K562 (cell line): Measurements from ENCODE around the gene SP6. TPM values are rescaled to one million over a fixed set of nuclear protein-coding genes. Genes with fewer than 3 reads are reported as not detected.

Experiments
- ARID1B ChIP-seq: fragments of 450-650 bp; IDR thresholded peaks from 2 replicates; pipeline ENCODE4 v1.6.1; 2016; ENCODE audit warnings: antibody characterized with exemption, mild to moderate bottlenecking, inconsistent platforms
- CBFA2T3 ChIP-seq: fragments of 450-650 bp; IDR thresholded peaks from 2 replicates; pipeline ENCODE4 v1.6.1; 2017
- CC2D1A ChIP-seq: fragments of 450-650 bp; IDR thresholded peaks from 2 replicates; pipeline ENCODE4 v1.6.1; 2017; ENCODE audit warnings: mild to moderate bottlenecking
- CREB5 ChIP-seq: fragments of 250-450 bp; sonication (Bioruptor Pico); IDR thresholded peaks from 2 replicates; pipeline ENCODE4 v1.5.0; 2020; ENCODE audit warnings: mild to moderate bottlenecking
- EP300 ChIP-seq: IDR thresholded peaks from 2 replicates; pipeline ENCODE4 v1.6.1; 2012; ENCODE audit warnings: low read length, improper control_type of control experiment
- ESRRB ChIP-seq: fragments of 250-450 bp; sonication (Bioruptor Pico); IDR thresholded peaks from 2 replicates; pipeline ENCODE4 v1.5.0; 2020; ENCODE audit warnings: mild to moderate bottlenecking, moderate library complexity, borderline replicate concordance
- ETV1 ChIP-seq: fragments of 450-650 bp; conservative IDR thresholded peaks from 2 replicates; pipeline ENCODE4 v1.6.1; 2016; ENCODE audit warnings: missing genetic modification characterization, control low read depth, low read depth, missing compliant biosample characterization
- ETV6 ChIP-seq, 3 experiments: fragments of 150-350 bp in 1 of 3; sonication (generic) in 1 of 3; formaldehyde crosslinking in 1 of 3; IDR thresholded peaks; 2 replicates each; pipeline versions ENCODE4 v1.6.1 to v1.8.0; 2014 to 2022; ENCODE audit warnings: borderline replicate concordance in 2 of 3, low read depth in 2 of 3, antibody characterized with exemption in 1 of 3, low read length in 1 of 3, mild to moderate bottlenecking in 1 of 3, missing genetic modification reagents in 1 of 3
- FOXJ3 ChIP-seq: sonication (generic); formaldehyde crosslinking; IDR thresholded peaks from 2 replicates; pipeline ENCODE4 v1.4.0; 2020; ENCODE audit warnings: mild to moderate bottlenecking, missing genetic modification reagents
- KDM1A ChIP-seq, 2 experiments: fragments of 450-650 bp; IDR thresholded peaks; 2 replicates each; pipeline ENCODE4 v1.6.1; 2016; ENCODE audit warnings: mild to moderate bottlenecking in 2 of 2
- NFE2L1 ChIP-seq: fragments of 450-650 bp; IDR thresholded peaks from 2 replicates; pipeline ENCODE4 v1.6.1; 2016; ENCODE audit warnings: missing genetic modification characterization, low read depth, mild to moderate bottlenecking, missing compliant biosample characterization, moderate library complexity, borderline replicate concordance
- PHF21A ChIP-seq: fragments of 450-650 bp; IDR thresholded peaks from 2 replicates; pipeline ENCODE4 v1.6.1; 2017; ENCODE audit warnings: low read depth, borderline replicate concordance
- RFX5 ChIP-seq: IDR thresholded peaks from 2 replicates; pipeline ENCODE4 v1.6.1; 2011; ENCODE audit warnings: low read depth, mild to moderate bottlenecking, improper control_type of control experiment, low read length
- SETDB1 ChIP-seq: IDR thresholded peaks from one replicate; pipeline ENCODE4 v1.6.1; 2012; ENCODE audit warnings: low read length, control low read depth, inconsistent platforms
- STAT5B ChIP-seq: fragments of 250-450 bp; sonication (Bioruptor Pico); IDR thresholded peaks from 2 replicates; pipeline ENCODE4 v1.8.0; 2021; ENCODE audit warnings: mild to moderate bottlenecking, inconsistent platforms
- TAF7 ChIP-seq: fragments of 450-650 bp; IDR thresholded peaks from 2 replicates; pipeline ENCODE4 v1.6.1; 2016; ENCODE audit warnings: missing genetic modification characterization, missing compliant biosample characterization
- TFAP4 ChIP-seq: sonication (generic); formaldehyde crosslinking; IDR thresholded peaks from 2 replicates; pipeline ENCODE4 v1.8.0; 2022; ENCODE audit warnings: missing genetic modification reagents, mild to moderate bottlenecking, moderate library complexity, borderline replicate concordance
- TRIM25 ChIP-seq: fragments of 450-650 bp; IDR thresholded peaks from 2 replicates; pipeline ENCODE4 v1.7.0; 2016; ENCODE audit warnings: borderline replicate concordance
- USF1 ChIP-seq: sonication (generic); formaldehyde crosslinking; IDR thresholded peaks from 2 replicates; pipeline ENCODE4 v1.9.0; 2022; ENCODE audit warnings: mild to moderate bottlenecking, missing genetic modification reagents
- ZKSCAN1 ChIP-seq: fragments of 150-350 bp; IDR thresholded peaks from 2 replicates; pipeline ENCODE4 v1.6.1; 2016; ENCODE audit warnings: low read depth, low read length
- ZNF146 ChIP-seq: IDR thresholded peaks from one replicate; pipeline ENCODE4 v1.6.1; 2018; ENCODE audit warnings: missing compliant biosample characterization; ENCODE audit not compliant: unreplicated experiment
- ZNF224 ChIP-seq: sonication (generic); formaldehyde crosslinking; IDR thresholded peaks from 2 replicates; pipeline ENCODE4 v1.8.0; 2022; ENCODE audit warnings: mild to moderate bottlenecking, missing genetic modification reagents
- ZNF551 ChIP-seq: fragments of 250-450 bp; sonication (Bioruptor Pico); IDR thresholded peaks from 2 replicates; pipeline ENCODE4 v1.5.0; 2021; ENCODE audit warnings: mild to moderate bottlenecking, moderate library complexity
- ZNF764 ChIP-seq: fragments of 250-450 bp; sonication (Bioruptor Pico); IDR thresholded peaks from 2 replicates; pipeline ENCODE4 v1.4.0; 2020; ENCODE audit warnings: low read depth, mild to moderate bottlenecking, moderate library complexity
- ZNF79 ChIP-seq: fragments of 250-450 bp; sonication (Bioruptor Pico); IDR thresholded peaks from 2 replicates; pipeline ENCODE4 v1.4.0; 2020; ENCODE audit warnings: low read depth, mild to moderate bottlenecking, moderate library complexity
- polyA plus RNA-seq, 8 experiments: library from polyadenylated mRNA; depleted of rRNA in 4 of 8; stranded (reverse) in 5 of 8; unstranded in 3 of 8; fragments of >200 nt; fragmentation: Nextera tagmentation in 2 of 8; fragmentation: Illumina TruSeq in 1 of 8; extraction: Ambion mirVana in 2 of 8; extraction: Trizol in 1 of 8; gene quantifications; 2 replicates each; pipeline versions ENCODE4 v1.2.1 to v1.2.3, GENCODE V29; 2011 to 2014; ENCODE audit warnings: inconsistent platforms in 1 of 8, missing spikeins in 1 of 8
- total RNA-seq, 7 experiments: library from RNA; depleted of rRNA in 6 of 7; stranded (reverse); fragments of >200 nt in 6 of 7; fragmentation: Illumina TruSeq in 2 of 7; extraction: Trizol in 2 of 7; gene quantifications; 2 replicates each; pipeline versions ENCODE4 v1.2.1 to v1.2.3, GENCODE V29; 2011 to 2021; ENCODE audit warnings: low replicate concordance in 1 of 7

The SP6 gene
- total and polyA plus RNA-seq, 9 of the 15 experiments (the other 6 are each of a cell fraction or from before 2014, with no cell fraction given): 0.11 to 7.9 (median 2.2) TPM

- TF ChIP-seq ETV6 (IDR thresholded peaks at IDR 0.05; ENCODE audit: borderline replicate concordance in 1 of 2, low read depth in 2 of 2, low read length in 1 of 2): no peak
- TF ChIP-seq ETV6 (CRISPR knock-in tag; IDR thresholded peaks at IDR 0.05; ENCODE audit: borderline replicate concordance): no peak
- peak; percentile 37; the same call in 1 of the 2 replicates for TF ChIP-seq TFAP4 (CRISPR knock-in tag)
- no peak for TF ChIP-seq RFX5
- no peak for TF ChIP-seq ZNF79
- 0 out of 2 replicates have a peak, but pooled peaks have one; percentile 20 for TF ChIP-seq USF1 (CRISPR knock-in tag)
- 0 out of 2 replicates have a peak, but pooled peaks have one; percentile 22 for TF ChIP-seq NFE2L1 (tag)
- TF ChIP-seq ZNF224 (CRISPR knock-in tag): no peak
- TF ChIP-seq TRIM25: no peak
- TF ChIP-seq ZKSCAN1: no peak
- no peak for TF ChIP-seq FOXJ3 (CRISPR knock-in tag)
- no peak for TF ChIP-seq CC2D1A
- no peak for TF ChIP-seq ESRRB (CRISPR knock-in tag)
- no peak for TF ChIP-seq ZNF551 (CRISPR knock-in tag)
- TF ChIP-seq ARID1B: peak; percentile 71
- TF ChIP-seq CREB5 (CRISPR knock-in tag): no peak
- TF ChIP-seq KDM1A (IDR thresholded peaks at IDR 0.05): 0 out of 4 replicates have a peak, but pooled peaks of 1 of the 2 experiments have one; percentile 24
- no peak for TF ChIP-seq ETV1 (tag)
- TF ChIP-seq PHF21A: no peak
- peak; percentile 37 for TF ChIP-seq SETDB1
- peak; percentile 78 for TF ChIP-seq CBFA2T3
- TF ChIP-seq ZNF764 (CRISPR knock-in tag): no peak
- TF ChIP-seq ZNF146: no peak
- TF ChIP-seq EP300: peak; percentile 50; the same call in 1 of the 2 replicates
- no peak for TF ChIP-seq TAF7 (tag)
- TF ChIP-seq STAT5B (CRISPR knock-in tag): no peak
Observed at GRCh38 chr17:47810200-47810821, 40.7 kb downstream of the SP6 start (continued).
